Measurements from ENCODE around the gene PTGR3. TPM values are rescaled to one million over a fixed set of nuclear protein-coding genes. Genes with fewer than 3 reads are reported as not detected.

PTGR3 gene
- polyA plus RNA-seq, 1 donor from 2014 or later: 20.7 TPM

DNA sequence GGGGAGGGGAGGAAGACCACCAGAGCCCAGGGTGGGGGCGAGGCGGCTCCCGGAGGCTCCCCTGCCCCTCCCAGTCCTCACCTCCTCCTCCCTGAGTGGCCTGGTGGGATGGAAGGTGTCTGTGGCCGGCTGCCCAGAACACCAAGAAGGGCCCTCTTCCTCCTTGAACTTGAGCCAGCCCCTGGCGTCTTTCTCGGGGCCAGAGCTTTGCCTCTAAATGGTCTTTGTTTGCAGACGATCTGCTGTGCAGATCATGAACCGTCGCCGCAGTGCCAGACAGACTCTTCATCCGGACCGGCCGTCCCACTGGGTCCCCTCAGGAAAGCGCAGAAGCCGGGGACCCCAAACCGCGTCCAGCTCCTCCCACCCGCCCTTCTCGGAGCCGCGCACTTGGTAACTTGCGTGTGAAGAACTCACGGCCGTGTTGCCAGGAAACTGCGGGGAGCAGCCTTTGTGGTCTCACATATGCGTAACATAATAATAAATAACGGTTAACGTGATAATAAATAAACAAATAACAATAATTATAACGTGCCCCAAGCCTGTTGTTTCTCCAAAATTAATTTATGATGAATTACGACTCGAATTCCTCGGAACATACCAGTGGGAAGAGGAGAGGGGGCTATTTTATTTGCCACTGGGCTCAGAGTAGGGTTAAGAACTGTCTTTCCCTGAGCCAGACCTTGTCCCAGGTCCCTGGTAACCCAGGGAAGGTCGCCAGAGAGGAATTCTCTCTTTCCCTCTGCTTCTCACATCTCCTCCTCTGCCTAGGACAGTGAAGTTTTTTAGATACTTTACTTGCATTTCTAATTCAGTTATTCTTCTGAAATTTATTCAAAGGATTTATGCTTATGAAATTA lies 41.0 kb downstream of the PTGR3 start:
- Mint-ChIP-seq H3K36me3 (peaks cover 2% of the 10 kb centered on the region), H3K27ac (no peak overlapping the region), H3K4me3 (no peak overlapping the region), H3K9me3 (peaks cover 0 to 1% (median 0%) of the 10 kb centered on the region in 3 donors), H3K27me3 (peaks cover 10% of the 10 kb centered on the region), H3K4me1 (peaks cover 2 to 5% (median 2%) of the 10 kb centered on the region in 3 donors)

DNA sequence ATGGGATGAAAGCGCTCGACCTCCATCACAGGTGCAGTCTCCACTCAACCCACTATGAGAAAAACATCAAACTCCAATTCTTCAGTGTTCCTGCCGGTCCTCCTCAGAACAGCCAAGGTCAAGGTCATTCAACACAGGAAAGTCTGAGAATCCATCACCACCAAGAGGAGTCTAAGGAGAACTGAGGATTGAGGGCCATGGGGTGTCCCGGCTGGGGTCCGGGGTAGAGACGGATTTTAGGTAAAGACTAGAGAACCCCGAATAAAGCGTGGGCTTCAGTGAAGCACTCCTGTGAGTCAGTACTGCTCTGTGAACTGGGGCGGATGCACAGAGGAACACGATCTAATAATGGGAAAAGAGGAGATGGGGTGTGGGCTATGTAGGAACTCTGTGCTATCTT lies 41.8 kb downstream of the PTGR3 start:
- Mint-ChIP-seq H3K27me3 (peaks cover 10% of the 10 kb centered on the region), H3K36me3 (peaks cover 2% of the 10 kb centered on the region), H3K4me3 (no peak overlapping the region), H3K9me3 (peaks cover 0 to 1% (median 0%) of the 10 kb centered on the region in 3 donors), H3K4me1 (no peaks in the 10 kb centered on the region), H3K27ac (peak overlapping the region in 1 of 3 donors; percentile 5)

DNA sequence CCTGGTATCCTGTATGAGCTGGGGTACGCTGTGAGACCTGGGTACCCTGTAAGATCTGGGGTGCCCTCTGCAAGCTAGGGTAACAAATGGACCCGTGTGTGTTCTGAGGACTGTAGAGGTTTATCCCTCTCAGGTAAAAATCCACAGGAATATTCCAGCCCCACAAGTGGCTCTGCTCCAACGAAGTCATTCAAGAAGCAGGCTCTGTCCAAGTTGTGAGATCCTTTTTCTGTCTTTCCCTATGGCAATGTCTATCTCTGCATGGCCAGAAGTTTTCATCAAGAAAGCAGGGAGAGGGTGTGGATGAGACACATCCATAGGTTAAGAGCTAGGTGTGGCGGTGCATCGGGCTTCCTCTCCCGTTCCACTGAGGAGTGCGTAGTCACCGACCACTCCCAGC lies 43.0 kb downstream of the PTGR3 start:
- Mint-ChIP-seq H3K27me3 (peaks cover 10% of the 10 kb centered on the region), H3K36me3 (peaks cover 2% of the 10 kb centered on the region), H3K9me3 (peaks cover 0 to 1% (median 0%) of the 10 kb centered on the region in 3 donors), H3K27ac (no peak overlapping the region), H3K4me1 (peaks cover 0 to 6% (median 0%) of the 10 kb centered on the region in 3 donors), H3K4me3 (no peak overlapping the region)

DNA sequence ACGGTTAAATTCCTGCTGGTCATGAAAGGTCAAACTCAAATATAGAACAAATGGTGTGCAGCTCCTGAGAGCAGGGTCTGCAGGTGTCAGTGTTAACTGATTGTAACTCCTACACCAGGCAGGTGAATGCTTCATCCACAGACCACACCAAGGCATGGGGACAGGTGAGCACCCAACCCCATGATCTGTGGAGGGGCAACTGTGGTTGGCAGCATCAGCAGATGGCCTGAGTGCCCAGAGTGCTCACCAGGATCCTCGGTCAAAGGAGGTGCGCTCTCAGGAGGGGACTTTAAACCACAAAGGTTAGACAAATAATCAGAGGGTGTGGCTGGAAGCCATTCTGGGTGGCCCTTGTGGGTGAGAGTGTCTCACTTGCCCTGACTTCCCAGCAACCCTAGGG lies 44.5 kb downstream of the PTGR3 start:
- H3K9me3 Mint-ChIP-seq: peaks cover 0 to 1% (median 0%) of the 10 kb centered on the region in 3 donors
- H3K27me3 Mint-ChIP-seq: peaks cover 10% of the 10 kb centered on the region
- H3K4me3 Mint-ChIP-seq: no peak overlapping the region
- peaks cover 2% of the 10 kb centered on the region for H3K36me3 Mint-ChIP-seq
- H3K27ac Mint-ChIP-seq: no peak overlapping the region
- peaks cover 0 to 6% (median 0%) of the 10 kb centered on the region in 3 donors for H3K4me1 Mint-ChIP-seq

DNA sequence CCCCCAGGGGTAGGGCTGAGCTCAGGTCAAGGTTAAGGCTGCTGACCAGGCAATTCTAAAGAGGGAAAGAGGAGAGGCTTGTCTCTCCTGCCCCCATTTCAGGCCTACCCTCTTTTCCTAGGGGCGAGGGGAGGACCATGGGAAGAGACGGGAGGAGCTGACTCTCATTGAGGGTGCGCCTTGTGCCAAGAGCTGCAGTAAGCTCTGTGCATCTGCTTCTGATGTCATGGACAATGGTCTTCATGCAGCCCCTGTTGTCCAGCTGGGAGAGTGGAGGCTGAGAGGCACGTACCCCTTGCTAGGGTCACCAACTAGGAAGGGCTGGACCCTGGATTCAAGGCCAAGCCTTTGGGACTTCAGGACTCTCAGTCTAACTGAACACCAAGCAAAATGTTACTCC lies 45.2 kb downstream of the PTGR3 start:
- H3K4me1 Mint-ChIP-seq: peaks cover 0 to 6% (median 0%) of the 10 kb centered on the region in 3 donors
- H3K27ac Mint-ChIP-seq: no peak overlapping the region
- H3K4me3 Mint-ChIP-seq: no peak overlapping the region
- peaks cover 2% of the 10 kb centered on the region for H3K36me3 Mint-ChIP-seq
- peaks cover 0 to 1% (median 0%) of the 10 kb centered on the region in 3 donors for H3K9me3 Mint-ChIP-seq
- peaks cover 11% of the 10 kb centered on the region for H3K27me3 Mint-ChIP-seq

DNA sequence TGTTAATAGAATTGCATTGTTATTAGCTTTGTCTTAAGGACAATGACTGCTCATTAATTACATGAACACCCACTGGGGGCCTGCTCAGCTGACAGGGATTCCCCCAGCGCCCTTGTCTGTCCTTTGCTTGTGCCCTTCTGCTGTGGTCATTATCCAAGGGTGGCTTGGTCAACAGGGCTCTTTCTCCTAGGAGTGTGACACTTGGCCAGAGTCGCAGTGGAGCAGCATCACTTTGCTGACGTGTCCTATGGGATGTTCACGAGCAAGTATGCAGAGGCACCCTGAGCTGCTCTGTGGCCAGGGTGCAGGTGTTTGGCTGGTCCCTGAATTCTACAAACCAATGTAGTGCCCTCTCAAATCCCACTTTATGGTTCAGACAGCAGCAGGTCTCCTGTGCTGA lies 46.0 kb downstream of the PTGR3 start:
- Mint-ChIP-seq H3K9me3 (peaks cover 0 to 1% (median 0%) of the 10 kb centered on the region in 3 donors), H3K4me1 (peaks cover 0 to 6% (median 0%) of the 10 kb centered on the region in 3 donors), H3K36me3 (peaks cover 2% of the 10 kb centered on the region), H3K27me3 (peaks cover 11% of the 10 kb centered on the region), H3K27ac (no peak overlapping the region), H3K4me3 (no peak overlapping the region)

DNA sequence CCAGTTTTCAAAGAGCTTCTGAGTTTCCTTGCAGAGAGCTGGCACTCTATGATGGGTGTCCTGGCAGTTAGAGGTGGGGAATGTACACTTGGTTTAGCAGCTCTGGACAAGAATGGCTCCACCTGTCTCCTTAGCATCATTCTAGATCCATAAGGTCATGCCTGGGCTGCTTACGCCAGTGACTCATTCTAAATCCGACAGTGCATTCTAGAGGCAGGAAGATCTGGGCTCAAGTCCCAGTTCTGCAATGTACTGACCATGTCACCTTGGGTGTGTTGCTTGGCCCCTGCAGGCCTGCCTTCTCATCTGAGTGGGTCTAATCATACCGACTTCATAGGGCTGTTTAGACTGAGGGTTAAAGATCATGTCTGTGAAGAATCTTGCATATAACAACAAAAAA lies 46.5 kb downstream of the PTGR3 start:
- peaks cover 11% of the 10 kb centered on the region for H3K27me3 Mint-ChIP-seq
- no peaks in the 10 kb centered on the region for H3K9me3 Mint-ChIP-seq
- peak overlapping the region in 1 of 4 donors; percentile 91 for H3K4me3 Mint-ChIP-seq
- no peak overlapping the region for H3K27ac Mint-ChIP-seq
- peaks cover 0 to 6% (median 0%) of the 10 kb centered on the region in 3 donors for H3K4me1 Mint-ChIP-seq
- peaks cover 2% of the 10 kb centered on the region for H3K36me3 Mint-ChIP-seq

DNA sequence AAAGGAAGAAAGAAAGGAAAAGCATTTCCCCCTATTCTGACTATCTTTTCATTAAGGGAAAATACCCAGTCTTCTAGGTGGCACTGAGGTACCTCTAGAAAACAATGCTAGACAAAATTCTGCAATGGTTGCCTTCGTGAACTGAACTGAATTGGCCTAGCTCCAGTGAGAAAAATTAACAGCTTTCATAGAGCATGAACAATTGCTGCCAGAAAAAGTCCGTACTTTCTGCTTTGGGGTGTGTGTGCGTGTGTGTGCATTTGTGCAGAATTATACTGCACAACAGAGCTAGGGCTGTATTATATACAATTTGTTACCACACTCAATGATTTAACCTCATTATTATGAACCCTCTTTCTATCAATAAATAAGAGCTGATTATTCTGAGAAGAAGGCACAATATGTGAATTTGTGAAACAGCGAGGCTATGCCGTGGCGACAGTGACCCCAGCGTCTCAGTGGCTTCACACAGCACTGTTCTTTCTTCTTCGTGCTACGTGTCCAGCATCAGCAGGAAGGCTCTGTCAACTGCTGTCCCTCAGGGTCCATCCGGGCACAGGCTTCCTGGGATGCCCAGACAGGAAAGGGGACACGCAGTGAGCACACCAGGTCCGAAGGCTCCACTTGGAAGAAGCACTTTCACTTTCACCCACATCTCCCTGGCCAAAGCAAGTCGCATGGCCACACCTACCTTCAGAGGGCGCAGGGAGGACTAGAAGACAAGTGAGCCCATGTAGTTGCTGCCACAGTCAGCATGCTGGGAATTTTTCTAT lies 47.5 kb downstream of the PTGR3 start:
- peak overlapping the region in 2 of 3 donors; percentile 55 to 72 for H3K27ac Mint-ChIP-seq
- H3K4me3 Mint-ChIP-seq: peak overlapping the region; percentile 75 to 92 (median 91)
- H3K4me1 Mint-ChIP-seq: peaks cover 0 to 6% (median 0%) of the 10 kb centered on the region in 3 donors
- no peaks in the 10 kb centered on the region for H3K36me3 Mint-ChIP-seq
- H3K9me3 Mint-ChIP-seq: no peaks in the 10 kb centered on the region
- H3K27me3 Mint-ChIP-seq: peaks cover 4% of the 10 kb centered on the region

DNA sequence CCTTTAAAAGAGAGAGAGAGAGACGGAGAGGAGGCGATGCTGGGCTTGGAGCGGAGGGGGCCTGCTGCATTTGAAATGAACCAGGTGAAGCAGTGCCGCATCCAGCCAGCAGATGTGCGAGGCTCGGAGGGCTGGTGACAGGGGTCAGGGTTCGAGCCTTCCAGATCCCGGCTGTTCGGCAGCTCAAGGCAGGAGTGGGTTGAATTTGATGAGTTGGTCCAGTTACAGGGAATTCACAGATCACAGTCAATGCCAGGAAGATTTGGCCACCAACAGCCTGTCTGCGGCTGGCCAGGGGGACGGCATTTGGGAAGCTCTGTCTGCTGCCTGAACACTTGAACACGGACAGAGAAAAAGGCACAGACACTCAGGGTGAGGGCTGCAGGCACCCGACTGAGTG lies 48.6 kb downstream of the PTGR3 start:
- Mint-ChIP-seq H3K9me3 (no peaks in the 10 kb centered on the region), H3K27me3 (peaks cover 4% of the 10 kb centered on the region), H3K4me3 (peak overlapping the region in 1 of 4 donors; percentile 84), H3K36me3 (no peaks in the 10 kb centered on the region), H3K27ac (no peak overlapping the region), H3K4me1 (peaks cover 0 to 6% (median 0%) of the 10 kb centered on the region in 3 donors)

DNA sequence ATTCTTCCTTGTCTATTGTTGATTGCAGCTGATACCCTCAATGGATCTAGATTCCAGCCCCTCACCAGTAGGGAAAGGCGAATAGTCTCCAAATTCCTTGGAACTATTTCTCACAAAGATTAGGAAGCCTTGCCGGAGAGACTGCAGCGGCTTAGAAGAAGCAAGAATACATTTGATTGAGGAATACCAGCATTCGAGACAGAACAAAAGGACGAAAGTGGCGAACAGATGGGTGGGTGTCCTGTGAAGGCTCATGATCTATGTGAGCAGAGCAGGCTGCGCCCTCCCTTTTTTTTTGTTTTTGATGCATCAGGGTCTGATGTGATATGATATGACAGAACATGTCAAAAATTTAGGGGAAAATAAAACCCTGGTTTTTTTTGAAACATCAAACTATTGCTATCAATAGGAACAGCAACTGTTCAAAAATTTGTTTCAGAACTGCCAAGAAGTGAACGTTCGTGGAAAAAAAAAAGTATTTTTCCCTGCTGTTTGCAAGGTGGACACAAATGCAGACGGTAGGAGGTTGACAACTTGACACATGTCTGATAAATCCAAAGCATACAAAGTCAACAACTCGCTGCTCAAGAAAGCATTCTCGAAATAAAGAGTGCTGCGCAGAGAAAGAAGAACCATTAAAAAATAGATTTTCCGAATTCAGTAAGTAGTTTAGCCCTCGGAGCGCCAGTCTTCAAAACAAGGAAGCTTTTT lies 49.1 kb downstream of the PTGR3 start:
- Mint-ChIP-seq H3K9me3 (peaks cover 0 to 3% (median 2%) of the 10 kb centered on the region in 3 donors), H3K36me3 (no peaks in the 10 kb centered on the region), H3K27me3 (peaks cover 6% of the 10 kb centered on the region), H3K4me3 (peak overlapping the region in 2 of 4 donors; percentile 50 to 84), H3K4me1 (peaks cover 0 to 6% (median 0%) of the 10 kb centered on the region in 3 donors), H3K27ac (peak overlapping the region in 1 of 3 donors; percentile 8)

DNA sequence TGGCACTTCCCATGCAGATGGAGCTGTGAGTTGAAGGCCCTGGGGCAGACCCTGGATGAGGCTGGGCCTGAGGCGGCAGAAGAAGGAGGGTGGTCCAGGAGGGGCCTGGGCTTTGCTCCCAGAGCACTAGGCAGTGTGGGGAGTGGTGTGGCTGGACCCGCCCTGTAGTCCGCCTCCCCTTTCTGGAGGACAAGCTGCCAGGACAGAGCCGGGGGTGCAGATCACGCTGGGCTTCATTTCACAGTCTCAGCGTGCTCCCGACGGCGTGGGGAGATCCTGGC lies 49.8 kb downstream of the PTGR3 start:
- Mint-ChIP-seq H3K9me3 (peaks cover 0 to 7% (median 2%) of the 10 kb centered on the region in 3 donors), H3K36me3 (no peaks in the 10 kb centered on the region), H3K27ac (no peak overlapping the region), H3K27me3 (peaks cover 10% of the 10 kb centered on the region), H3K4me1 (peaks cover 0 to 6% (median 0%) of the 10 kb centered on the region in 3 donors), H3K4me3 (no peak overlapping the region)

Other genes with a start within 250 kb of the PTGR3 start
- gene TSHZ1, start 1.7 kb upstream of the PTGR3 start, polyA plus RNA-seq: 3.5 TPM
- gene SMIM21, start 218.6 kb upstream of the PTGR3 start, polyA plus RNA-seq: not detected

Measured in IgD-negative memory B cell (primary cell).